K562 (cell line): ENCODE results near the gene MILR1.

Source experiments
- JUND ChIP-seq, 2 experiments: IDR thresholded peaks; 2 replicates in 1 of 2; 3 replicates in 1 of 2; pipeline ENCODE4 v1.6.1; 2011; ENCODE audit warnings: borderline replicate concordance in 2 of 2, low read depth in 2 of 2, low read length in 2 of 2, improper control_type of control experiment in 1 of 2, missing biosample characterization in 1 of 2, missing genetic modification characterization in 1 of 2, missing genetic modification reagents in 1 of 2
- MYNN ChIP-seq, 2 experiments: sonication (generic); formaldehyde crosslinking in 1 of 2; IDR thresholded peaks; 2 replicates each; pipeline versions ENCODE4 v1.5.0 to v1.6.1; 2016 to 2020; ENCODE audit warnings: antibody characterized with exemption in 1 of 2, missing genetic modification reagents in 1 of 2

DNA sequence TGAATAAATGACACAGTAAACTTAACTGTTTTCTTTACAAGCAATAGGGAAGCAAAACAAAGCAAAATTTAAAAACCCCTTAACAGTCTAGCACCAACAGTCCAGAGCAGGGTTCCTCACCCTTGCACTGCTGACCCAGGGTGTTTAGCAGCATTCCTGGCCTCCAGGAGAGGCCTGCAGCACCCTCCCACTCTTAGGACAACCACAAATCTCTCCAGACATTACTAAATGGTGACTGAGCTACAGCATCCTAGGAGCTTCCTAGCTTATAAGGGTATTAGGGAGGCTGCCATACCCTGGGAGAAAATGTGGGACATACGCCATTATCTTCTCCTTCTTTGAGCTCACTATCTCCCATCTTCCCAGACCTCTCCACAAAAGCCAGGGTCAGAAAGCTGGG is 32.0 kb downstream of the MILR1 start:
- TF ChIP-seq MYNN (IDR thresholded peaks at IDR 0.05) (no peak), MYNN (CRISPR knock-in tag; IDR thresholded peaks at IDR 0.05) (no peak), JUND (IDR thresholded peaks at IDR 0.05; ENCODE audit: borderline replicate concordance, low read depth, low read length) (no peak), JUND (tag; IDR thresholded peaks at IDR 0.05; ENCODE audit: borderline replicate concordance, low read depth, low read length) (no peak)
